ENCODE measurements around the gene ARHGAP21. TPM values are rescaled to one million over a fixed set of nuclear protein-coding genes. Genes with fewer than 3 reads are reported as not detected.

ARHGAP21 gene
- total and polyA plus RNA-seq, 4 donors = 25.5 to 140 (median 66.8) TPM

DNA sequence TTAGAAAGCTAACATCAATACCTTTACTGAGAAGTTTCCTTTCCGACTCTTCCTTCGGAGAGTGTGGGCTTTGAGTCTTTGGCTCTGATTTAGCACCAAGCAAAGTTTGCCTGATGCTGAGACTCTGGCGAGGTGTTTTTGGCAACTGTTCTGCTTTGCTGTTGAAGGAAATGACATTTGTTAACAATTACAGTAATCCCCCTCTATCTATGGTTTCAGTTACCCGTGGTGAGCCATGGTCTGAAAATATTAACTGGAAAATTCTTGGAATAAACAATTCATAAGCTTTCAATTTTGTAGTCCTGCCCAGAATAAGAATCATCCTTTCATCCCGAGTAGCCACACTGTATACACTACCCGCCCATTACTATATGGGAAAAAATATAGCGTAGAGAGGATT is 126.3 kb downstream of the ARHGAP21 start:
- no peak overlapping the region for H3K4me3 ChIP-seq (ENCODE audit: low read length in 2 of 2)
- H3K27ac ChIP-seq (ENCODE audit: low read depth in 1 of 2, low read length in 2 of 2) = no peak overlapping the region
- H3K27me3 ChIP-seq (ENCODE audit: control insufficient read depth in 1 of 2, insufficient read depth in 2 of 2, low read length in 1 of 2) = no peaks in the 10 kb centered on the region
- DNase-seq = no peak
- no peaks in the 10 kb centered on the region for H3K9me3 ChIP-seq (ENCODE audit: control insufficient read depth, low read length)
- intact Hi-C loops (cut with DNase I) = no loop called here
- peaks cover 2 to 6% of the 10 kb centered on the region in 2 donors for H3K36me3 ChIP-seq (ENCODE audit: control insufficient read depth in 1 of 2, insufficient read depth in 2 of 2, low read length in 1 of 2)
- no peaks in the 10 kb centered on the region for H3K4me1 ChIP-seq (ENCODE audit: control insufficient read depth in 1 of 2, insufficient read depth in 2 of 2, low read length in 2 of 2)
- 92% methylated on average over 7 of the region's 7 CpGs for WGBS, 2 donors
- ATAC-seq (ENCODE audit: low FRiP score) = no peak

- Histone ChIP-seq H3K9me3 (ENCODE audit: control insufficient read depth, low read length) (no peaks in the 10 kb centered on the region), H3K4me1 (ENCODE audit: control insufficient read depth in 1 of 2, insufficient read depth in 2 of 2, low read length in 2 of 2) (no peaks in the 10 kb centered on the region), H3K36me3 (ENCODE audit: control insufficient read depth in 1 of 2, insufficient read depth in 2 of 2, low read length in 1 of 2) (peaks cover 4% of the 10 kb centered on the region in 2 donors), H3K4me3 (ENCODE audit: low read length in 2 of 2) (no peak overlapping the region), H3K27ac (ENCODE audit: low read depth in 1 of 2, low read length in 2 of 2) (no peak overlapping the region), H3K27me3 (ENCODE audit: control insufficient read depth in 1 of 2, insufficient read depth in 2 of 2, low read length in 1 of 2) (no peaks in the 10 kb centered on the region)
- ATAC-seq (ENCODE audit: low FRiP score) (no peak), DNase-seq (no peak)
- WGBS, 2 donors = 90 to 91% methylated on average over 11 of the region's 11 CpGs
- intact Hi-C loops (cut with DNase I) = no loop called here
Observed at GRCh38 chr10:24596217-24596930, 127.3 kb downstream of the ARHGAP21 start.

GRCh38 chr10:24590697-24591457 is 132.8 kb downstream of the ARHGAP21 start:
- Histone ChIP-seq H3K4me3 (ENCODE audit: low read length in 2 of 2) (no peak overlapping the region), H3K4me1 (ENCODE audit: control insufficient read depth in 1 of 2, insufficient read depth in 2 of 2, low read length in 2 of 2) (no peaks in the 10 kb centered on the region), H3K27ac (ENCODE audit: low read depth in 1 of 2, low read length in 2 of 2) (no peak overlapping the region), H3K27me3 (ENCODE audit: control insufficient read depth in 1 of 2, insufficient read depth in 2 of 2, low read length in 1 of 2) (no peaks in the 10 kb centered on the region), H3K9me3 (ENCODE audit: control insufficient read depth, low read length) (no peaks in the 10 kb centered on the region), H3K36me3 (ENCODE audit: control insufficient read depth in 1 of 2, insufficient read depth in 2 of 2, low read length in 1 of 2) (peaks cover 4 to 9% of the 10 kb centered on the region in 2 donors)
- intact Hi-C loops (cut with DNase I) = no loop called here
- no peak for ATAC-seq (ENCODE audit: low FRiP score)
- no peak for DNase-seq

- Histone ChIP-seq H3K27ac (ENCODE audit: low read depth in 1 of 2, low read length in 2 of 2) (no peak overlapping the region), H3K4me1 (ENCODE audit: control insufficient read depth in 1 of 2, insufficient read depth in 2 of 2, low read length in 2 of 2) (no peaks in the 10 kb centered on the region), H3K27me3 (ENCODE audit: control insufficient read depth in 1 of 2, insufficient read depth in 2 of 2, low read length in 1 of 2) (no peaks in the 10 kb centered on the region), H3K4me3 (ENCODE audit: low read length in 2 of 2) (no peak overlapping the region), H3K36me3 (ENCODE audit: control insufficient read depth in 1 of 2, insufficient read depth in 2 of 2, low read length in 1 of 2) (peaks cover 4 to 9% of the 10 kb centered on the region in 2 donors), H3K9me3 (ENCODE audit: control insufficient read depth, low read length) (no peaks in the 10 kb centered on the region)
- intact Hi-C loops (cut with DNase I) = no loop called here
- no peak for ATAC-seq (ENCODE audit: low FRiP score)
- DNase-seq = no peak
- WGBS, 2 donors = 94 to 98% methylated on average over 2 of the region's 2 CpGs
Observed at GRCh38 chr10:24589265-24589664, 134.4 kb downstream of the ARHGAP21 start.

DNA sequence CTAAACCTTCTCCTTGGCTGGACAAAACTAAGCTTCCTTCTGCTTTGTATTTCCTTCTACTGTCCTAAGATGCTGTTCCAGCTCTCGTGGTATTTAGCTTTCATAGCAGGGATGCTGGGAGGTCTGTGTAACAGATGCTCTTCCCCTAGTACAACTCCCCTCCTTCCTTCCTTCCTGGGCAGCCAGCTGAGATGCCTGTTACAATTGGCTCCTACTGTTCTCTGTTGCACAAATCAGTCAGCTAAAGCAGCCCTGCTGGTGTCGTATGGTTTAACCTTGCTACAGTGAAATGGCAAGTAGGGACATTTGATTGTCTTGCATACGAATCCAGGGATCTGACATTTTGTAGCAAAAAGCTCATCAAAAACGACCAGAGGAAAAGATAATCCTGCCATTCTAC is 143.8 kb downstream of the ARHGAP21 start:
- no peak overlapping the region for H3K27ac ChIP-seq (ENCODE audit: low read depth in 1 of 2, low read length in 2 of 2)
- no peak for DNase-seq
- H3K4me1 ChIP-seq (ENCODE audit: control insufficient read depth in 1 of 2, insufficient read depth in 2 of 2, low read length in 2 of 2) = no peaks in the 10 kb centered on the region
- intact Hi-C loops (cut with DNase I) = no loop called here
- ATAC-seq (ENCODE audit: low FRiP score) = no peak
- H3K4me3 ChIP-seq (ENCODE audit: low read length in 2 of 2) = no peak overlapping the region
- H3K27me3 ChIP-seq (ENCODE audit: control insufficient read depth in 1 of 2, insufficient read depth in 2 of 2, low read length in 1 of 2) = no peaks in the 10 kb centered on the region
- H3K36me3 ChIP-seq (ENCODE audit: control insufficient read depth in 1 of 2, insufficient read depth in 2 of 2, low read length in 1 of 2) = peaks cover 0 to 2% of the 10 kb centered on the region in 2 donors
- WGBS, 2 donors = 61 to 66% methylated on average over 4 of the region's 4 CpGs
- H3K9me3 ChIP-seq (ENCODE audit: control insufficient read depth, low read length) = no peaks in the 10 kb centered on the region

DNA sequence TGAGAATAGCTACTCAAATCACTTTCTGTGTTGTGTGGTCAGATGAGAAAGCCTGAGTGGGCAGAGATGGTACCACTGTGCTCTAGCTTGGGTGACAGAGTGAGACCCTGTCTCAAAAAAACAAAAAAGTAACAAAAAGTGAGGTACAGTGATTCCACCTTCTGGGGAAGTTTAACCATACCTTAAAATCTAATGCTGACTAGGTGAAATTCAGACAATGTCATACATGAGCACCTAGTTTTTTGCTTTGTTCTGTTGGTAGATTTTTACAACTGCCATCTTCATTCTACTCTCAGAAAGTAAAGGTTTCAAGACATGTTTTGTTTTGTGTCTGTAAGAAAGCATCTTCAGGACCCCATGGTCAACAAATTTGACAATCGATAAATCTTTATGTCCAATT is 144.2 kb downstream of the ARHGAP21 start:
- H3K4me3 ChIP-seq (ENCODE audit: low read length in 2 of 2) = no peak overlapping the region
- H3K9me3 ChIP-seq (ENCODE audit: control insufficient read depth, low read length) = no peaks in the 10 kb centered on the region
- no peak overlapping the region for H3K27ac ChIP-seq (ENCODE audit: low read depth in 1 of 2, low read length in 2 of 2)
- ATAC-seq (ENCODE audit: low FRiP score) (no peak), DNase-seq (no peak)
- WGBS, 2 donors = 97% methylated on average over 1 of the region's 1 CpG
- H3K36me3 ChIP-seq (ENCODE audit: control insufficient read depth in 1 of 2, insufficient read depth in 2 of 2, low read length in 1 of 2) = peaks cover 0 to 2% of the 10 kb centered on the region in 2 donors
- H3K27me3 ChIP-seq (ENCODE audit: control insufficient read depth in 1 of 2, insufficient read depth in 2 of 2, low read length in 1 of 2) = no peaks in the 10 kb centered on the region
- no peaks in the 10 kb centered on the region for H3K4me1 ChIP-seq (ENCODE audit: control insufficient read depth in 1 of 2, insufficient read depth in 2 of 2, low read length in 2 of 2)
- intact Hi-C loops (cut with DNase I) = no loop called here

DNA sequence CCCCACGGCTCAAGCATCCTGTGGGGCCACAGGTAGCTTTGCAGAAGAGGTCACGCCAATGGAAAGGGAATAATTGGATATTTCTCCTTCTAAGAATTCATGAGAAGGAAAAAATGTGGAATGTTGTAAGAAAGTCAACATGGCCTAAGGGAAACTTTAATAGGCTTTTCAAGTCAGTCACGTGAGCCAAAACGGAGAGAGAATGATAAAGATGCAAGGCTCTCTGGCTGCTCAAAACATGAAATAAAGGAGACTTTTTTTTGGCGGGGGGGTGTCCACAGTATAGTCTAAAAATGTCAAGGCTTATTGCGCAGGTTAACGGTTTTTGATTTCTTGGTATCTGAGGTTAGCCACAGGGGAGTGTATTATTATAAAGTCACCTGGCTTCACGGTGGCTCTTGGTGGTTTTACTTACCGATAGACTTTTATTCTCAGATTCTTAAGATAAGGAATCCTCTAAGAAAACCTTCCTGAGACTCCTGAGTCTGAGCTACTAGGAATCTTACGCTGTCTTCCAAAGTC is 148.1 kb downstream of the ARHGAP21 start:
- peaks cover 0 to 2% of the 10 kb centered on the region in 2 donors for H3K36me3 ChIP-seq (ENCODE audit: control insufficient read depth in 1 of 2, insufficient read depth in 2 of 2, low read length in 1 of 2)
- ATAC-seq (ENCODE audit: low FRiP score) (no peak), DNase-seq (no peak)
- no peaks in the 10 kb centered on the region for H3K9me3 ChIP-seq (ENCODE audit: control insufficient read depth, low read length)
- H3K4me1 ChIP-seq (ENCODE audit: control insufficient read depth in 1 of 2, insufficient read depth in 2 of 2, low read length in 2 of 2) = no peaks in the 10 kb centered on the region
- WGBS, 2 donors = 68 to 74% methylated on average over 10 of the region's 10 CpGs
- intact Hi-C loops (cut with DNase I) = no loop called here
- no peak overlapping the region for H3K27ac ChIP-seq (ENCODE audit: low read depth in 1 of 2, low read length in 2 of 2)
- no peaks in the 10 kb centered on the region for H3K27me3 ChIP-seq (ENCODE audit: control insufficient read depth in 1 of 2, insufficient read depth in 2 of 2, low read length in 1 of 2)
- H3K4me3 ChIP-seq (ENCODE audit: low read length in 2 of 2) = no peak overlapping the region

DNA sequence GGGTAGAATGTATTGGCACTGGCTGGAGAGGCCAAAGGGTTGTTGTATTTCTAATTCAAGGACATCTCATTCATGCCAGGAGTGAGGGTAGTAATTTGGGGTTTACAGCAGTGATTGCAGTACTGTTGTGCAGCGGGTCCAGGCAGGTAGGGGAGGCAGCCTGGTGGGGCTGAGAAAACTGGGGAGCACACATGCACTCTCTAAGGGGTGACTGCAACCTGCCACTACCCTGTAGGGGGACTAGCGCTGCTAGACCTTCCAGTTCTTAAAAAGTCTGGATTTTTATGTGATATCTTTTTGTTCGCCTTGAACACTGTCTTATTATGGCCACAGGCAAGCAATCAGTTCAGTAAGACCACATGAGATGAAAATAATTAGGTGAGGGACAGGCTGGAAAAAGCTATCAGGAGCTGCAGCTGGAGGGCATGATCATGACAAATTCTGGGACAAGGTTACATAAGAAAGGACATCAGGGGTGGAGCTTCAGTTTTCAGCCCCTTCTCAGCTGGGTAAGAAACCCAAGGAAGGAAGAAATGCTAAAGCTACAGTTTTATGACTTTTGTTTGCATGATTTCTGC is 149.0 kb downstream of the ARHGAP21 start:
- no peaks in the 10 kb centered on the region for H3K27me3 ChIP-seq (ENCODE audit: control insufficient read depth in 1 of 2, insufficient read depth in 2 of 2, low read length in 1 of 2)
- no peaks in the 10 kb centered on the region for H3K36me3 ChIP-seq (ENCODE audit: control insufficient read depth in 1 of 2, insufficient read depth in 2 of 2, low read length in 1 of 2)
- no peak overlapping the region for H3K4me3 ChIP-seq (ENCODE audit: low read length in 2 of 2)
- H3K9me3 ChIP-seq (ENCODE audit: control insufficient read depth, low read length) = no peaks in the 10 kb centered on the region
- intact Hi-C loops (cut with DNase I) = no loop called here
- no peak for ATAC-seq (ENCODE audit: low FRiP score)
- 86 to 89% methylated on average over 3 of the region's 3 CpGs for WGBS, 2 donors
- H3K4me1 ChIP-seq (ENCODE audit: control insufficient read depth in 1 of 2, insufficient read depth in 2 of 2, low read length in 2 of 2) = no peaks in the 10 kb centered on the region
- H3K27ac ChIP-seq (ENCODE audit: low read depth in 1 of 2, low read length in 2 of 2) = no peak overlapping the region
- no peak for DNase-seq
